Measurements from ENCODE around the gene MOB2. TPM values are rescaled to one million over a fixed set of nuclear protein-coding genes. Genes with fewer than 3 reads are reported as not detected.

The MOB2 gene
- total RNA-seq, 5 donors from 2014 or later (not counting 1 experiment from before 2014, with no cell fraction given): 49.6 to 79.2 (median 72.6) TPM

- no peak for DNase-seq
- H3K36me3 Mint-ChIP-seq: peaks cover 19% of the 10 kb centered on the region
- no peaks in the 10 kb centered on the region for H3K27me3 ChIP-seq (replicated peaks in 1 of 2; ENCODE audit: control insufficient read depth in 2 of 2, extremely low read depth in 1 of 2, insufficient read depth in 2 of 2, low read length in 1 of 2)
- H3K4me1 Mint-ChIP-seq: peaks cover 49 to 78% (median 66%) of the 10 kb centered on the region in 3 donors
- H3K27ac Mint-ChIP-seq: no peak overlapping the region
- ATAC-seq (replicated peaks in 1 of 4): no peak
- no peaks in the 10 kb centered on the region for H3K9me3 Mint-ChIP-seq
- no peaks in the 10 kb centered on the region for H3K9me3 ChIP-seq
- POLR2A ChIA-PET: no interaction called here
- WGBS (ENCODE audit: insufficient coverage): 100% methylated on average over 6 of the region's 12 CpGs
- H3K27me3 Mint-ChIP-seq: no peaks in the 10 kb centered on the region
- H3K27ac ChIP-seq (ENCODE audit: low read length): no peak overlapping the region
- H3K4me3 ChIP-seq (ENCODE audit: control insufficient read depth in 1 of 2, extremely low read depth in 1 of 2, low read length in 1 of 2): no peak overlapping the region
- peak overlapping the region in 1 of 3 donors; percentile 4 for H3K4me3 Mint-ChIP-seq
- H3K4me1 ChIP-seq (ENCODE audit: control insufficient read depth in 1 of 2, extremely low read depth in 1 of 2, insufficient read depth in 2 of 2, low read length in 2 of 2): peaks cover 0 to 83% of the 10 kb centered on the region in 2 experiments
- peaks cover 15 to 48% of the 10 kb centered on the region in 2 donors for H3K36me3 ChIP-seq (ENCODE audit: control insufficient read depth in 2 of 2, extremely low read depth in 1 of 2, insufficient read depth in 1 of 2, low read length in 1 of 2)
- CTCF ChIA-PET: no interaction called here
These were observed 45.0 kb upstream of the MOB2 start for GRCh38 chr11:1531449-1532013.

- WGBS (ENCODE audit: insufficient coverage): 85% methylated on average over 18 of the region's 19 CpGs
- Mint-ChIP-seq H3K27ac (no peak overlapping the region), H3K4me1 (peaks cover 47 to 76% (median 66%) of the 10 kb centered on the region in 3 donors), H3K27me3 (no peaks in the 10 kb centered on the region), H3K4me3 (no peak overlapping the region), H3K9me3 (no peaks in the 10 kb centered on the region), H3K36me3 (peaks cover 19% of the 10 kb centered on the region)
- no peaks in the 10 kb centered on the region for H3K9me3 ChIP-seq
- H3K27me3 ChIP-seq (replicated peaks in 1 of 2; ENCODE audit: control insufficient read depth in 2 of 2, extremely low read depth in 1 of 2, insufficient read depth in 2 of 2, low read length in 1 of 2): no peaks in the 10 kb centered on the region
- H3K27ac ChIP-seq (ENCODE audit: low read length): no peak overlapping the region
- ATAC-seq (replicated peaks in 1 of 4): no peak
- no peak for DNase-seq
- POLR2A ChIA-PET: no interaction called here
- H3K4me3 ChIP-seq (ENCODE audit: control insufficient read depth in 1 of 2, extremely low read depth in 1 of 2, low read length in 1 of 2): no peak overlapping the region
- peaks cover 15 to 47% of the 10 kb centered on the region in 2 donors for H3K36me3 ChIP-seq (ENCODE audit: control insufficient read depth in 2 of 2, extremely low read depth in 1 of 2, insufficient read depth in 1 of 2, low read length in 1 of 2)
- H3K4me1 ChIP-seq (ENCODE audit: control insufficient read depth in 1 of 2, extremely low read depth in 1 of 2, insufficient read depth in 2 of 2, low read length in 2 of 2): peaks cover 0 to 81% of the 10 kb centered on the region in 2 experiments
- CTCF ChIA-PET: interaction anchor here in 1 of 2 donors (0.7 kb wide), 1 partner anchor 267 kb away, joined by 4 read pairs; no protein-coding TSS in a partner anchor
These were observed 44.3 kb upstream of the MOB2 start for GRCh38 chr11:1530686-1531448.

GRCh38 chr11:1529774-1530173 lies 43.2 kb upstream of the MOB2 start:
- DNase-seq (no peak), ATAC-seq (replicated peaks in 1 of 4) (no peak)
- Histone ChIP-seq H3K9me3 (no peaks in the 10 kb centered on the region), H3K27me3 (replicated peaks in 1 of 2; ENCODE audit: control insufficient read depth in 2 of 2, extremely low read depth in 1 of 2, insufficient read depth in 2 of 2, low read length in 1 of 2) (no peaks in the 10 kb centered on the region), H3K27ac (ENCODE audit: low read length) (no peak overlapping the region), H3K4me1 (ENCODE audit: control insufficient read depth in 1 of 2, extremely low read depth in 1 of 2, insufficient read depth in 2 of 2, low read length in 2 of 2) (peaks cover 0 to 82% of the 10 kb centered on the region in 2 experiments), H3K36me3 (ENCODE audit: control insufficient read depth in 2 of 2, extremely low read depth in 1 of 2, insufficient read depth in 1 of 2, low read length in 1 of 2) (peaks cover 11 to 36% of the 10 kb centered on the region in 2 donors), H3K4me3 (ENCODE audit: control insufficient read depth in 1 of 2, extremely low read depth in 1 of 2, low read length in 1 of 2) (no peak overlapping the region)
- no peak overlapping the region for H3K4me3 Mint-ChIP-seq
- no peaks in the 10 kb centered on the region for H3K27me3 Mint-ChIP-seq
- peaks cover 12% of the 10 kb centered on the region for H3K36me3 Mint-ChIP-seq
- no peaks in the 10 kb centered on the region for H3K9me3 Mint-ChIP-seq
- POLR2A ChIA-PET: no interaction called here
- H3K27ac Mint-ChIP-seq: no peak overlapping the region
- CTCF ChIA-PET: interaction anchor here (0.6 to 0.7 kb wide), 2 partner anchors 14 to 266 kb away, joined by 3 to 4 read pairs; no protein-coding TSS in a partner anchor
- H3K4me1 Mint-ChIP-seq: peaks cover 41 to 71% (median 65%) of the 10 kb centered on the region in 3 donors
- 93% methylated on average over 4 of the region's 5 CpGs for WGBS (ENCODE audit: insufficient coverage)

- Mint-ChIP-seq H3K27ac (no peak overlapping the region), H3K4me3 (no peak overlapping the region), H3K36me3 (peaks cover 7% of the 10 kb centered on the region), H3K27me3 (no peaks in the 10 kb centered on the region), H3K4me1 (peaks cover 37 to 67% (median 61%) of the 10 kb centered on the region in 3 donors), H3K9me3 (no peaks in the 10 kb centered on the region)
- POLR2A ChIA-PET: no interaction called here
- Histone ChIP-seq H3K9me3 (no peaks in the 10 kb centered on the region), H3K36me3 (ENCODE audit: control insufficient read depth in 2 of 2, extremely low read depth in 1 of 2, insufficient read depth in 1 of 2, low read length in 1 of 2) (peaks cover 11 to 32% of the 10 kb centered on the region in 2 donors), H3K27me3 (replicated peaks in 1 of 2; ENCODE audit: control insufficient read depth in 2 of 2, extremely low read depth in 1 of 2, insufficient read depth in 2 of 2, low read length in 1 of 2) (no peaks in the 10 kb centered on the region), H3K4me3 (ENCODE audit: control insufficient read depth in 1 of 2, extremely low read depth in 1 of 2, low read length in 1 of 2) (no peak overlapping the region), H3K4me1 (ENCODE audit: control insufficient read depth in 1 of 2, extremely low read depth in 1 of 2, insufficient read depth in 2 of 2, low read length in 2 of 2) (peaks cover 0 to 82% of the 10 kb centered on the region in 2 experiments), H3K27ac (ENCODE audit: low read length) (no peak overlapping the region)
- WGBS (ENCODE audit: insufficient coverage): 94% methylated on average over 8 of the region's 17 CpGs
- ATAC-seq (replicated peaks in 1 of 4) (no peak), DNase-seq (no peak)
- CTCF ChIA-PET: interaction anchor here in 1 of 2 donors (0.6 kb wide), 1 partner anchor 14 kb away, joined by 3 read pairs; no protein-coding TSS in a partner anchor
These were observed 42.7 kb upstream of the MOB2 start for GRCh38 chr11:1529286-1529685.

GRCh38 chr11:1528710-1529109 lies 42.1 kb upstream of the MOB2 start:
- H3K4me1 Mint-ChIP-seq: peaks cover 38 to 68% (median 63%) of the 10 kb centered on the region in 3 donors
- ATAC-seq (replicated peaks in 1 of 4) (no peak), DNase-seq (no peak)
- H3K36me3 Mint-ChIP-seq: peaks cover 7% of the 10 kb centered on the region
- CTCF ChIA-PET: no interaction called here
- POLR2A ChIA-PET: no interaction called here
- Histone ChIP-seq H3K4me3 (ENCODE audit: control insufficient read depth in 1 of 2, extremely low read depth in 1 of 2, low read length in 1 of 2) (no peak overlapping the region), H3K36me3 (ENCODE audit: control insufficient read depth in 2 of 2, extremely low read depth in 1 of 2, insufficient read depth in 1 of 2, low read length in 1 of 2) (peaks cover 11 to 28% of the 10 kb centered on the region in 2 donors), H3K9me3 (no peaks in the 10 kb centered on the region), H3K4me1 (ENCODE audit: control insufficient read depth in 1 of 2, extremely low read depth in 1 of 2, insufficient read depth in 2 of 2, low read length in 2 of 2) (peaks cover 0 to 82% of the 10 kb centered on the region in 2 experiments), H3K27me3 (replicated peaks in 1 of 2; ENCODE audit: control insufficient read depth in 2 of 2, extremely low read depth in 1 of 2, insufficient read depth in 2 of 2, low read length in 1 of 2) (no peaks in the 10 kb centered on the region), H3K27ac (ENCODE audit: low read length) (no peak overlapping the region)
- no peaks in the 10 kb centered on the region for H3K27me3 Mint-ChIP-seq
- no peak overlapping the region for H3K27ac Mint-ChIP-seq
- 85% methylated on average over 6 of the region's 10 CpGs for WGBS (ENCODE audit: insufficient coverage)
- no peaks in the 10 kb centered on the region for H3K9me3 Mint-ChIP-seq
- no peak overlapping the region for H3K4me3 Mint-ChIP-seq

GRCh38 chr11:1526785-1527184 lies 40.2 kb upstream of the MOB2 start:
- Histone ChIP-seq H3K27ac (ENCODE audit: low read length) (no peak overlapping the region), H3K4me3 (ENCODE audit: control insufficient read depth in 1 of 2, extremely low read depth in 1 of 2, low read length in 1 of 2) (no peak overlapping the region), H3K36me3 (ENCODE audit: control insufficient read depth in 2 of 2, extremely low read depth in 1 of 2, insufficient read depth in 1 of 2, low read length in 1 of 2) (peaks cover 7 to 13% of the 10 kb centered on the region in 2 donors), H3K4me1 (ENCODE audit: control insufficient read depth in 1 of 2, extremely low read depth in 1 of 2, insufficient read depth in 2 of 2, low read length in 2 of 2) (peaks cover 0 to 67% of the 10 kb centered on the region in 2 experiments), H3K9me3 (no peaks in the 10 kb centered on the region), H3K27me3 (replicated peaks in 1 of 2; ENCODE audit: control insufficient read depth in 2 of 2, extremely low read depth in 1 of 2, insufficient read depth in 2 of 2, low read length in 1 of 2) (no peaks in the 10 kb centered on the region)
- Mint-ChIP-seq H3K27me3 (no peaks in the 10 kb centered on the region), H3K4me1 (peaks cover 42 to 72% (median 71%) of the 10 kb centered on the region in 3 donors), H3K9me3 (no peaks in the 10 kb centered on the region), H3K4me3 (no peak overlapping the region), H3K27ac (no peak overlapping the region), H3K36me3 (no peaks in the 10 kb centered on the region)
- ChIA-PET CTCF (no interaction called here), POLR2A (no interaction called here)
- ATAC-seq (replicated peaks in 1 of 4) (no peak), DNase-seq (no peak)
- WGBS (ENCODE audit: insufficient coverage): 97% methylated on average over 6 of the region's 15 CpGs

All from T-cell (primary cell).